ENCODE results near the gene GRIN2A. TPM values are rescaled to one million over a fixed set of nuclear protein-coding genes. Genes with fewer than 3 reads are reported as not detected.
A peak's percentile ranks its signal among the peaks of the same experiment; 100 is the strongest.

The GRIN2A gene
- total and polyA plus RNA-seq, 5 donors, result 2.1 to 7.6 (median 4.5) TPM

DNA sequence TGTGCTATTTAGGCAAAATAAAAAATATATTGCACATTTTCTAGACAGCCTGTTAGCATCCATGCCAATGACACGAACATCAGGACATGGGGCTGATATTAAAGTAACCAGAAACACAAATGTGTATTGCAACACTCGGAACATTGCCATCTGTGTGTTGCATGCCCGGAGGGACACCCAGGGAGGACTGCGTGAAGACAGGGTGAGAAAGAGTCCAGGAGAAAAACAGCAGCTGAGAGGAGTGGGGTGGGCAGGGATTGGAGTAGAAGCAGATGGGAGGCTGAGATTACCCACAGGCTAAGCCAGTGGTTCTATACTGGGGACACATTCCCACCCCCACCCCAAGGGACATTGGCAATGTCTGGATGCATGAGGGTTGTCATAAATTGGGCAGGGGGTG, 114.8 kb downstream of the GRIN2A start:
- 69% methylated on average over 4 of the region's 4 CpGs for WGBS
- DNase-seq (no peak), ATAC-seq (no peak)
- H3K27ac ChIP-seq (ENCODE audit: low read length), result no peak overlapping the region
- H3K9me3 ChIP-seq (ENCODE audit: control insufficient read depth, low read length), result no peaks in the 10 kb centered on the region
- no peaks in the 10 kb centered on the region for H3K4me1 ChIP-seq (ENCODE audit: control insufficient read depth, insufficient read depth, low read length)
- no peak overlapping the region for H3K4me3 ChIP-seq (ENCODE audit: low read length)
- H3K27me3 ChIP-seq (ENCODE audit: control insufficient read depth, insufficient read depth), result no peaks in the 10 kb centered on the region
- intact Hi-C loops (cut with DNase I), result no loop called here

DNA sequence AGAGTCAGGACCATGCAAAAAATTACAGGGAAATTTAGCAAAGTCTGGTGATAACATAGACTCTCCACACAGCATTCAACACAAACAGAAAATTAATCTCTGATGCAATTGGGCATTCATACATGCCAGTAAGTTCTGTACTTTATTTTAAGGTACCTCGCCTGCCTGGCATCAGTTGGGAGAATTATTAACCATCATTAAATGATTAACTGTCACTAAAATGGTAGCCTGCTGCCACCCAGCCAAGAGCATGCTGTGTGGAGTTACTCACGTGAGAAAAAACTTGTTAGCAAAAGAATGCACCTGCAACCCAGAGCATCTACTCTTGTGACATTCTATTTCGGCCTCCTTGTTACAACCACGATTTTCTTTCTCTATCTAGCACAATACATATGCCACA, 117.2 kb downstream of the GRIN2A start:
- DNase-seq (no peak), ATAC-seq (no peak)
- Histone ChIP-seq H3K4me1 (ENCODE audit: control insufficient read depth, insufficient read depth, low read length) (no peaks in the 10 kb centered on the region), H3K27me3 (ENCODE audit: control insufficient read depth, insufficient read depth) (no peaks in the 10 kb centered on the region), H3K4me3 (ENCODE audit: low read length) (no peak overlapping the region), H3K9me3 (ENCODE audit: control insufficient read depth, low read length) (no peaks in the 10 kb centered on the region), H3K27ac (ENCODE audit: low read length) (no peak overlapping the region)
- intact Hi-C loops (cut with DNase I), result no loop called here
- WGBS, result 64% methylated on average over 4 of the region's 4 CpGs

DNA sequence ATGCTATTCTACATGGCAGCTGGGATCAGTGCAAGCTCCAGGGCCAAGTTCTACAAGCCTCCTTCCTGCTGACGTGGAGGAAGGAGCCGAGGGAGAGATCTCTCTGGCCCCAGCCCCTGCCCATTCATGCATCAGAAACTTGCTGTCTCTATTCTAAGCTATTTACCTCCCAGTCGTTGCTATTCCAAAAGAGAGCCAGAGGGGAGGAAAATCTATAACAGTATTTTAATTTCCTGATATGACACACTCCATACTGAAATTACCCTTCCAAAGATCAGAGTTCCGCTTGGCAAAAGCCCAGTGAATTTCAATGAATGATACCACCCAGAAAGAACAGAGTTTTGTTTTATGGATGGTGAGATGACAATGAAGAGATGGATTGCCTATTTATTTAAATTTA, 133.4 kb downstream of the GRIN2A start:
- no peaks in the 10 kb centered on the region for H3K9me3 ChIP-seq (ENCODE audit: control insufficient read depth, low read length)
- no peak overlapping the region for H3K27ac ChIP-seq (ENCODE audit: low read length)
- intact Hi-C loops (cut with DNase I), result no loop called here
- peaks cover 2% of the 10 kb centered on the region for H3K4me1 ChIP-seq (ENCODE audit: control insufficient read depth, insufficient read depth, low read length)
- no peaks in the 10 kb centered on the region for H3K27me3 ChIP-seq (ENCODE audit: control insufficient read depth, insufficient read depth)
- WGBS, result 56% methylated on average over 4 of the region's 4 CpGs
- no peak for ATAC-seq
- DNase-seq, result no peak
- H3K4me3 ChIP-seq (ENCODE audit: low read length), result no peak overlapping the region

DNA sequence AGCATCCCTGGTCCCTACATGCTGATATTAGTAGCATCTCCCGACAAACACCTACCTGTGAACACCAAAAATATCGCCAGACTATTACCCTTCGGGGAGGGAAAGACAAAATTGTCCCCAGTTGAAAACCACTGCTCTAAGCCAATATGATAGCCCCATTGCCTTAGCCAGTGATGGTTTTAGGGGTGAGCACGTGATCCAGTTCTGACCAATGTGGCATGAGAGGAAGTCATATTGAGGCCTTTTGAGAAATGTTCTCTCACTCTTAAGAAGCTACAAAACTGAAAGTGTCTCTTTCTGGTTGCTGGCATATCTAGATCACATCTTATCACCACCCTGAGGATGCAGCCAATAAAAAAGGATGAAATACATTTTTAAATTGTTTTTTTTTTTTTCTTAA, 136.3 kb downstream of the GRIN2A start:
- Histone ChIP-seq H3K4me3 (ENCODE audit: low read length) (no peak overlapping the region), H3K27ac (ENCODE audit: low read length) (no peak overlapping the region), H3K27me3 (ENCODE audit: control insufficient read depth, insufficient read depth) (no peaks in the 10 kb centered on the region), H3K4me1 (ENCODE audit: control insufficient read depth, insufficient read depth, low read length) (peaks cover 2% of the 10 kb centered on the region), H3K9me3 (ENCODE audit: control insufficient read depth, low read length) (no peaks in the 10 kb centered on the region)
- DNase-seq (no peak), ATAC-seq (no peak)
- intact Hi-C loops (cut with DNase I), result no loop called here
- WGBS, result 83% methylated on average over 4 of the region's 4 CpGs

DNA sequence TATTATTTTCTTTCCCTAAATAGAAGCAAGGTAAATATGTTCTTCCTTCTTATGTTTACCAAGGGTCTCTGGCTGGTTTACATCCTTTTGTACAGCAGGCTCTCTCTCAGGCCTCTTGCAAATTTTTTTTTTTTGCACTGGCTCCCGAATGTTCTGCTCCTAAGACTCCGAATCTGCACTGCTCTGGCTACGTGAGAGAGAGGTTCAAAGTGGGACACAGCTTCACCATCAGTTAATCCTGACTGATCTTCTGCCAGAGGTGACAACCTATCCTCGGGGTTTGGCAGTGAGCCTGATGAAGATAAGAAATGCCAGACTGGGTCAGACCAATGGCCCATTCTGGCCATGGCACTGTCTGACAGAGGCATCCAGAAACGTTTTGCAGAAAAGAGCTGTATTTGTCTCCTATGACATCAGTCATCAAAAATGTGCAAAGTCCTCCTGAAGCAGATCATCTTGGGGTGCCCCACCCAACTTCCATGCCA, 136.9 kb downstream of the GRIN2A start:
- Histone ChIP-seq H3K27me3 (ENCODE audit: control insufficient read depth, insufficient read depth) (no peaks in the 10 kb centered on the region), H3K4me3 (ENCODE audit: low read length) (no peak overlapping the region), H3K9me3 (ENCODE audit: control insufficient read depth, low read length) (no peaks in the 10 kb centered on the region), H3K4me1 (ENCODE audit: control insufficient read depth, insufficient read depth, low read length) (peaks cover 2% of the 10 kb centered on the region), H3K27ac (ENCODE audit: low read length) (no peak overlapping the region)
- WGBS, result 17% methylated on average over 5 of the region's 5 CpGs
- DNase-seq (no peak), ATAC-seq (no peak)
- intact Hi-C loops (cut with DNase I), result no loop called here

DNA sequence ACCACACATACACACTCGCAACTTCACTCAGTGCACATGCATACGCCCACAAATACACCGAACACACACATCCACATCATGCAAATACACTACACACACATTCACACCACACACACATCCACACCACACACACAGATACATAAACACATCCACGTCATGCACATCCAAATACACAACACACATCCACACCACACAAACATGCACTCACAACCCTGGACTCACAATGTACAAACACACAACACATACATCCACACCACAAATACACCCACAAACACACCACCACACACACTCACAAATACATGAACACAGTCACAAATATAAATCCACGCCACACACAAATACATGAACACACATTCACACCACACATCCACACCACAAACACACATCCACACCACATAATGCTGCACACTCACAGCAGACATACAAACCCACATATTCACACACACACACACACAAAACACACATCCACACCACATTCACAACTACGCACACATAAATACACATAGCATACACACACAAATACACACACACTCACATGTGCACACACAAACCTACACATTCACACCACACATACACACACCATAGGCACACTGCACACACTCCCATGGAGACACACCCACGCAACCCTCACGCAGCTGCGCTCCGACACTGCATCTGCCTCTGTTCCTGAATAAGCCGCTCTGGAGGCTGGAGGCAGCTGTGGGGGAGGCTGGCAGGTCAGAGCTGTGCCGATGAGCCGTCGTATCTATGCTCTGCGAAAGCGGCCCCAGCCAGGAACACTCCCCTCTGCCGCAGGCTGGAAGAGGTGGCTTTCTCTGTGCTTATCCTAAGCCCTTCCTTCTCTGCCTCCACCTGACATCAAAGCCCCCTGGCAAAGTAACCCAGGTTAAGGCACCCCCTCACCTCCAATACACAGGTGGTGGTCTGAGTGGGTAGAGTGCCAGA, 141.8 kb downstream of the GRIN2A start:
- H3K27me3 ChIP-seq (ENCODE audit: control insufficient read depth, insufficient read depth), result no peaks in the 10 kb centered on the region
- no peak overlapping the region for H3K27ac ChIP-seq (ENCODE audit: low read length)
- H3K4me3 ChIP-seq (ENCODE audit: low read length), result no peak overlapping the region
- ATAC-seq (no peak), DNase-seq (no peak)
- intact Hi-C loops (cut with DNase I), result no loop called here
- H3K4me1 ChIP-seq (ENCODE audit: control insufficient read depth, insufficient read depth, low read length), result no peaks in the 10 kb centered on the region
- H3K9me3 ChIP-seq (ENCODE audit: control insufficient read depth, low read length), result no peaks in the 10 kb centered on the region
- 53% methylated on average over 17 of the region's 17 CpGs for WGBS

DNA sequence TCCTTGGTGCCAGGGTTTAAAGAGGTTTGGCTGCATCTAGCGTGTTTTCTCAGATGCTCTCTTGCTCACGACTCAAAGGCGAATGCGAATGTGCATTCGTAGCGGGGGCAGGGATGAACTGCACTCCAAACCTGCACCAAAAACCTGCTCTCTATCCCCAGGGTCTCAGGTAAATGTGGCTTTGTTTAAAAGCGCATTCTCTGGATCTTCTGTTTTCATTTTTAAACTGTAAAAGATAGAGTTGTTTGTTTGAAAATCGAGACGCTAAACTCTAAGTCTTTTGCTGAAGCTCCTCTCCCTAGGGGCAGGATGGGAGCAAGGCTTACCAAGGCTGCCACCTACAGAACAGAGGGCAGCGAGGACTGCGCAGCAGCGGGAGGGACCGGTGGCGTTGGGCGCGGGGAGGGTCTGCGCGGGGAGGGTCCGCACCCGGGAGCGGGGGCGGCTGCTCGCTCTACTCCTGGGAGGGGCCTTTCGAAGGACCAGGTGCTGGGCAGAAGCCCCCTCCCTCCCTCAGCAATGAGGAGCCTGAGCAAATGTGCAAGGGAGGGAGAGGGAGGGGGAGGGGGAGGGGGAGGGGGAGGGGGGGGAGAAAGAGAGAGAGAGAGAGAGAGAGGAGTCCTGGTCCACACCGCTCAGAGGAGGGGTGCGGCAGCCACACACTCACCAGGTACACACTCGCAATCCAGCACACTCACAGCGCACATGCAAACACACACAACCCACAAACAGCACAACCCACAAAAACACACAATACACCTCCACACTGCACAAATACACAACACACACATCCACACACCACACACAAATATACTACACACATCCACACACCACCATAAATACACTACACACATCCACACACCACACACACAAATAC, 142.8 kb downstream of the GRIN2A start:
- ATAC-seq (peak; percentile 67 to 76), DNase-seq (peak in 2 of 3 donors; percentile 57 to 66)
- H3K4me3 ChIP-seq (ENCODE audit: low read length), result peak overlapping the region; percentile 1
- no peaks in the 10 kb centered on the region for H3K4me1 ChIP-seq (ENCODE audit: control insufficient read depth, insufficient read depth, low read length)
- no peak overlapping the region for H3K27ac ChIP-seq (ENCODE audit: low read length)
- intact Hi-C loops (cut with DNase I), result loop anchor here in 3 of 4 donors (10.0 kb wide), 2 partner anchors 145 to 385 kb away; partner anchors contain the start of gene GRIN2A (in 2 of the 3)
- no peaks in the 10 kb centered on the region for H3K9me3 ChIP-seq (ENCODE audit: control insufficient read depth, low read length)
- no peaks in the 10 kb centered on the region for H3K27me3 ChIP-seq (ENCODE audit: control insufficient read depth, insufficient read depth)
- WGBS, result 10% methylated on average over 28 of the region's 28 CpGs

DNA sequence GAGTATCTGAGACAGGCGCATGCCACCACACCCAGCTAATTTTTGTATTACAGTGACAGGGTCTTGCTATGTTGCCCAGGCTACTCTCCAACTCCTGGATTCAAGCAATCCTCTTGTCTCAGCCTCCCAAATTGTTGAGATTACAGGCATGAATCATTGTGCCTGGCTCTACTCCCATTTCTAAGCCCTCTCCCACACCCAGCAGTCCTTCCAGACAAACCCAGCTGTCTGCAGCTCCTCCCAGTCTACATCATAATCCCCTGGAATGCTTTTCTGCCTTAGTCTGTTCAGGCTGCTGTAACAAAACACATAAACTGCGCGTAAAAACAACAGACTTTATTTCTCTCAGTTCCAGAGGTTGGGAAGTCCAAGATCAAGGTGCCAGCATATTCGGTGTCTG, 144.5 kb downstream of the GRIN2A start:
- Histone ChIP-seq H3K4me3 (ENCODE audit: low read length) (no peak overlapping the region), H3K27me3 (ENCODE audit: control insufficient read depth, insufficient read depth) (no peaks in the 10 kb centered on the region), H3K27ac (ENCODE audit: low read length) (no peak overlapping the region), H3K9me3 (ENCODE audit: control insufficient read depth, low read length) (no peaks in the 10 kb centered on the region), H3K4me1 (ENCODE audit: control insufficient read depth, insufficient read depth, low read length) (no peaks in the 10 kb centered on the region)
- WGBS, result 91% methylated on average over 4 of the region's 4 CpGs
- DNase-seq, result no peak
- intact Hi-C loops (cut with DNase I), result loop anchor here in 3 of 4 donors (10.0 kb wide), 2 partner anchors 147 to 383 kb away; partner anchors contain the start of gene GRIN2A (in 2 of the 3)
- no peak for ATAC-seq

DNA sequence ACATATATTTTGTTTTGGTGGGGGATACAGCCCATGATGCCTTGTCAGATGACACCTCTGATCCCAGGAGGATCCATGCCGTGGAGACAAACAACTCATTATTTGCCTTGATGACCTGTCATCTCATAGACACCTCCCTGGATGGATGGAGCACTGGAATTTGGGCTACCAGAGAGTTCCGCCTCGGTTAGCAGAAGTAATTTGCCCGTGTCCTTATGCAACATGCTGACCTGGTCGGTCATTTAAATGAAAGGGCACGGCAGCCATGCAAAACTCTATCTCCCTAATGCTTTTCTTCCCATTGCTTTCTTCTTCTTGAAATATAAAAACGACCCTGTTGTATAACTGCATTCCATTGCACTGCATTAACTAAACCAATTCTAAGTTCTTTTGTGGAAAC, 145.3 kb downstream of the GRIN2A start:
- DNase-seq (no peak), ATAC-seq (no peak)
- Histone ChIP-seq H3K27me3 (ENCODE audit: control insufficient read depth, insufficient read depth) (no peaks in the 10 kb centered on the region), H3K4me1 (ENCODE audit: control insufficient read depth, insufficient read depth, low read length) (no peaks in the 10 kb centered on the region), H3K27ac (ENCODE audit: low read length) (no peak overlapping the region), H3K4me3 (ENCODE audit: low read length) (no peak overlapping the region), H3K9me3 (ENCODE audit: control insufficient read depth, low read length) (no peaks in the 10 kb centered on the region)
- WGBS, result 68% methylated on average over 7 of the region's 7 CpGs
- intact Hi-C loops (cut with DNase I), result loop anchor here in 3 of 4 donors (10.0 kb wide), 2 partner anchors 148 to 382 kb away; partner anchors contain the start of gene GRIN2A (in 2 of the 3)

DNA sequence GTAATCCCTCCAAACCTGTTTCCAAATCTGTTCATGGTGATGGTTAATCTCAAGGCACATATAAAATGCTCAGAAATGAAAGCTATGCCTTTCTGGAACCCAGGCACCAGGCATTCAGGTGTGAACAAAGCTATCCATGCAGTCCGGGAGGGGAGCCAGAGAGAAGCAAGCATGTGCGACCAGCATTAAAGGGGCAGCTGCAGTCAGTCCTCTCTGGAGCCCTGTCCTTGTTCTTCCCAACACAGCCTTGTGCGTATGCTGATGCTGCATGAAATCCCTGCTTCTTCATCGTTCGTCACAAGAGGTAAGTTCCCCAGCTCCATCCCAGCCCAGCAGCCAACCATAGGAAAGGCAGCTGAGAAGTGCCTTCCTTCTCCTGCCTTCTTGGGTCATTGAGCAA, 148.7 kb downstream of the GRIN2A start:
- DNase-seq, result no peak
- intact Hi-C loops (cut with DNase I), result loop anchor here in 3 of 4 donors (5.0 to 10.0 kb wide), 3 partner anchors 149 to 379 kb away; partner anchors contain the start of gene GRIN2A (in 3 of the 3)
- Histone ChIP-seq H3K4me1 (ENCODE audit: control insufficient read depth, insufficient read depth, low read length) (no peaks in the 10 kb centered on the region), H3K4me3 (ENCODE audit: low read length) (no peak overlapping the region), H3K27me3 (ENCODE audit: control insufficient read depth, insufficient read depth) (no peaks in the 10 kb centered on the region), H3K27ac (ENCODE audit: low read length) (no peak overlapping the region), H3K9me3 (ENCODE audit: control insufficient read depth, low read length) (no peaks in the 10 kb centered on the region)
- WGBS, result 69% methylated on average over 5 of the region's 5 CpGs
- ATAC-seq, result no peak

All from right cardiac atrium (tissue), 5 donors.